ENCODE measurements around the gene UBE2O.

DNA sequence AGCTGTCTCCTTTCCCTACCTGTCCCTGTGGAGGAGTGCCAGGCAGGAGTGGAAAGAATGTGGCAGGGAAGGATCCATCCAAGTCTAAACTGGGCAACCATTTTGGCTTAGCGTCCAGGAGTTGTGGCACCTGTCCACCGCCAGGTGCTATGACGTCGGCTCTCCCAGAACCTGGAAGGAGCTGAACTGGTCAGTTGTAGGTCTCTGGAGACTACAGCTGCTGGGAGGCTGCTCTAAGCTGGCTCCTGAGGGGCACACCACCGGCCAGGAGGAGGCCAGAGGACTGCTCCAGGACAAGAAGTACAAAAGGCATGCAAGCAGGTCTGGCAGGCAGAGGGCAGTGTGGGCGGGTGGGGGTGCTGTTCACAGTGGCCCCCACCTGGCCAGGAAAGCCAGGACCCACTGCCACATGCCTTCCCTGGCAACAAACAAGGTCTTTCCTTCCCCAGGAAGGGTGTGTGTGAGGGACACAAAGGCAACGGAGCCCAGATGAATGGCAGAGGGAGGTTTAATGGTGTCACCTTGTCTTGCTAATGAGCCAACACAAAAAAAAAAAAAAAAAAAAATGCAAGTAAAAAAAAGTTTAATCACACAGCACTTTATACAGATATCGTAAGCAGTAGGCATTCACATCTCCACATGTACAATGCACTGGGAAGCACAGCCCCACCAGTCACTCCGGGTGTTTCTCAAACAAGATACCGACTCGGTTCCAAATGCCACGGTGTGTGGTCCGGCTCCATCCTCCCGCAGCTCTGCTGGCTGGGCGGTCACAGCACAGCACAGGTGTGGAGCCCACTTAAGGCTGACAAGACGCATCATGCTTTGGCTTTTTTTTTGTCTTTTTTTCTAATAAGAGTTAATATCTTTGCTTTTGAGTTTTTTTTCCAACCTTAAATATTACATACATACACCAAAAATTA lies 63.7 kb downstream of the UBE2O start:
- TF ChIP-seq, protein P1, sequence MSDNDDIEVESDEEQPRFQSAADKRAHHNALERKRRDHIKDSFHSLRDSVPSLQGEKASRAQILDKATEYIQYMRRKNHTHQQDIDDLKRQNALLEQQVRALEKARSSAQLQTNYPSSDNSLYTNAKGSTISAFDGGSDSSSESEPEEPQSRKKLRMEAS (IDR thresholded peaks at IDR 0.05): no peak
- no peak for TF ChIP-seq RXRA (IDR thresholded peaks at IDR 0.05)
- TF ChIP-seq, protein P2, sequence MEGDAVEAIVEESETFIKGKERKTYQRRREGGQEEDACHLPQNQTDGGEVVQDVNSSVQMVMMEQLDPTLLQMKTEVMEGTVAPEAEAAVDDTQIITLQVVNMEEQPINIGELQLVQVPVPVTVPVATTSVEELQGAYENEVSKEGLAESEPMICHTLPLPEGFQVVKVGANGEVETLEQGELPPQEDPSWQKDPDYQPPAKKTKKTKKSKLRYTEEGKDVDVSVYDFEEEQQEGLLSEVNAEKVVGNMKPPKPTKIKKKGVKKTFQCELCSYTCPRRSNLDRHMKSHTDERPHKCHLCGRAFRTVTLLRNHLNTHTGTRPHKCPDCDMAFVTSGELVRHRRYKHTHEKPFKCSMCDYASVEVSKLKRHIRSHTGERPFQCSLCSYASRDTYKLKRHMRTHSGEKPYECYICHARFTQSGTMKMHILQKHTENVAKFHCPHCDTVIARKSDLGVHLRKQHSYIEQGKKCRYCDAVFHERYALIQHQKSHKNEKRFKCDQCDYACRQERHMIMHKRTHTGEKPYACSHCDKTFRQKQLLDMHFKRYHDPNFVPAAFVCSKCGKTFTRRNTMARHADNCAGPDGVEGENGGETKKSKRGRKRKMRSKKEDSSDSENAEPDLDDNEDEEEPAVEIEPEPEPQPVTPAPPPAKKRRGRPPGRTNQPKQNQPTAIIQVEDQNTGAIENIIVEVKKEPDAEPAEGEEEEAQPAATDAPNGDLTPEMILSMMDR (IDR thresholded peaks at IDR 0.05; ENCODE audit: low read depth, low read length, missing input control): no peak
- TF ChIP-seq JUND (IDR thresholded peaks at IDR 0.05): no peak
- no peak for TF ChIP-seq TAF1 (conservative IDR thresholded peaks at IDR 0.05)
- no peak for TF ChIP-seq FOXA1 (IDR thresholded peaks at IDR 0.05)
- TF ChIP-seq GABPA (IDR thresholded peaks at IDR 0.05 in 1 of 2, conservative IDR thresholded peaks at IDR 0.05 in 1 of 2): no peak
- TF ChIP-seq, protein P3, sequence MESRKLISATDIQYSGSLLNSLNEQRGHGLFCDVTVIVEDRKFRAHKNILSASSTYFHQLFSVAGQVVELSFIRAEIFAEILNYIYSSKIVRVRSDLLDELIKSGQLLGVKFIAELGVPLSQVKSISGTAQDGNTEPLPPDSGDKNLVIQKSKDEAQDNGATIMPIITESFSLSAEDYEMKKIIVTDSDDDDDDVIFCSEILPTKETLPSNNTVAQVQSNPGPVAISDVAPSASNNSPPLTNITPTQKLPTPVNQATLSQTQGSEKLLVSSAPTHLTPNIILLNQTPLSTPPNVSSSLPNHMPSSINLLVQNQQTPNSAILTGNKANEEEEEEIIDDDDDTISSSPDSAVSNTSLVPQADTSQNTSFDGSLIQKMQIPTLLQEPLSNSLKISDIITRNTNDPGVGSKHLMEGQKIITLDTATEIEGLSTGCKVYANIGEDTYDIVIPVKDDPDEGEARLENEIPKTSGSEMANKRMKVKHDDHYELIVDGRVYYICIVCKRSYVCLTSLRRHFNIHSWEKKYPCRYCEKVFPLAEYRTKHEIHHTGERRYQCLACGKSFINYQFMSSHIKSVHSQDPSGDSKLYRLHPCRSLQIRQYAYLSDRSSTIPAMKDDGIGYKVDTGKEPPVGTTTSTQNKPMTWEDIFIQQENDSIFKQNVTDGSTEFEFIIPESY (IDR thresholded peaks at IDR 0.05): no peak
- TF ChIP-seq SP1 (IDR thresholded peaks at IDR 0.05): no peak
- TF ChIP-seq, protein P4, sequence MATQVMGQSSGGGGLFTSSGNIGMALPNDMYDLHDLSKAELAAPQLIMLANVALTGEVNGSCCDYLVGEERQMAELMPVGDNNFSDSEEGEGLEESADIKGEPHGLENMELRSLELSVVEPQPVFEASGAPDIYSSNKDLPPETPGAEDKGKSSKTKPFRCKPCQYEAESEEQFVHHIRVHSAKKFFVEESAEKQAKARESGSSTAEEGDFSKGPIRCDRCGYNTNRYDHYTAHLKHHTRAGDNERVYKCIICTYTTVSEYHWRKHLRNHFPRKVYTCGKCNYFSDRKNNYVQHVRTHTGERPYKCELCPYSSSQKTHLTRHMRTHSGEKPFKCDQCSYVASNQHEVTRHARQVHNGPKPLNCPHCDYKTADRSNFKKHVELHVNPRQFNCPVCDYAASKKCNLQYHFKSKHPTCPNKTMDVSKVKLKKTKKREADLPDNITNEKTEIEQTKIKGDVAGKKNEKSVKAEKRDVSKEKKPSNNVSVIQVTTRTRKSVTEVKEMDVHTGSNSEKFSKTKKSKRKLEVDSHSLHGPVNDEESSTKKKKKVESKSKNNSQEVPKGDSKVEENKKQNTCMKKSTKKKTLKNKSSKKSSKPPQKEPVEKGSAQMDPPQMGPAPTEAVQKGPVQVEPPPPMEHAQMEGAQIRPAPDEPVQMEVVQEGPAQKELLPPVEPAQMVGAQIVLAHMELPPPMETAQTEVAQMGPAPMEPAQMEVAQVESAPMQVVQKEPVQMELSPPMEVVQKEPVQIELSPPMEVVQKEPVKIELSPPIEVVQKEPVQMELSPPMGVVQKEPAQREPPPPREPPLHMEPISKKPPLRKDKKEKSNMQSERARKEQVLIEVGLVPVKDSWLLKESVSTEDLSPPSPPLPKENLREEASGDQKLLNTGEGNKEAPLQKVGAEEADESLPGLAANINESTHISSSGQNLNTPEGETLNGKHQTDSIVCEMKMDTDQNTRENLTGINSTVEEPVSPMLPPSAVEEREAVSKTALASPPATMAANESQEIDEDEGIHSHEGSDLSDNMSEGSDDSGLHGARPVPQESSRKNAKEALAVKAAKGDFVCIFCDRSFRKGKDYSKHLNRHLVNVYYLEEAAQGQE (IDR thresholded peaks at IDR 0.05): no peak
- TF ChIP-seq, protein P5, sequence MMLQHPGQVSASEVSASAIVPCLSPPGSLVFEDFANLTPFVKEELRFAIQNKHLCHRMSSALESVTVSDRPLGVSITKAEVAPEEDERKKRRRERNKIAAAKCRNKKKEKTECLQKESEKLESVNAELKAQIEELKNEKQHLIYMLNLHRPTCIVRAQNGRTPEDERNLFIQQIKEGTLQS (IDR thresholded peaks at IDR 0.05): no peak
- no peak for TF ChIP-seq YY1 (IDR thresholded peaks at IDR 0.05)
- TF ChIP-seq EGR1 (IDR thresholded peaks at IDR 0.05; ENCODE audit: low read depth in 2 of 2): no peak
- no peak for TF ChIP-seq FOXA2 (IDR thresholded peaks at IDR 0.05)

All from liver (tissue), 3 donors.